DND-41 (cell line): ENCODE results near the gene MRPL17.

Source experiments
- CTCF ChIP-seq: IDR thresholded peaks from 2 replicates; pipeline ENCODE4 v1.5.1; 2012; ENCODE audit warnings: borderline replicate concordance, low read length, moderate library complexity, mild to moderate bottlenecking; ENCODE audit not compliant: poor library complexity, severe bottlenecking; ENCODE audit errors: extremely low read depth
- EZH2 ChIP-seq: IDR thresholded peaks from 3 replicates; pipeline ENCODE4 v1.6.1; 2012; ENCODE audit warnings: borderline replicate concordance, low read depth, mild to moderate bottlenecking, moderate library complexity, low read length, inconsistent platforms; ENCODE audit not compliant: severe bottlenecking

- TF ChIP-seq CTCF, result no peak
- no peak for TF ChIP-seq EZH2
Measured at GRCh38 chr11:6636480-6636879, 46.7 kb downstream of the MRPL17 start.
